GM12872 (cell line): Measurements from ENCODE around the gene CPB1.

Experiments used
- TF ChIP-seq, protein P1 (sequence below): IDR thresholded peaks from 3 replicates; pipeline ENCODE4 v1.5.1; 2011; ENCODE audit warnings: low read depth, mild to moderate bottlenecking, low read length, moderate library complexity; ENCODE audit not compliant: insufficient read depth

CPB1 gene

DNA sequence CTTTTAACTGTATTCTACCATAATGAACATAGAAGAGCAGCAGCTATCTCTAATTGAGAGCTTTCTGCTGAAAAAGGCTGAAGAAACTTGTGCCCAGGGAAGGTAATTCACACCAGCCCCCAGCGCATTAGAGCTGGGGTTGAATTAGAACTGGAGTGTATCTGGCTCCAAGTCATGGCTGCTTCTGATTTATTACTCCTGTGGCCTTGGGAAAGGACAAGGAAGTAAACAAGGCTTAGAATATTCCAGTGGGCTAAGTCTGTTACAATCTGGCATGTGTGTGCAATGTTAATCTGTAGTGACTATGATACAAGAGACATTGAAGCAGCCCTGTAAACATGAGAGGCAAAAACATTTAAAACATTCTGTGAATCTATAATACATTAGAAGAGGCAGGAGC lies 55.6 kb downstream of the CPB1 start:
- TF ChIP-seq, protein P1, sequence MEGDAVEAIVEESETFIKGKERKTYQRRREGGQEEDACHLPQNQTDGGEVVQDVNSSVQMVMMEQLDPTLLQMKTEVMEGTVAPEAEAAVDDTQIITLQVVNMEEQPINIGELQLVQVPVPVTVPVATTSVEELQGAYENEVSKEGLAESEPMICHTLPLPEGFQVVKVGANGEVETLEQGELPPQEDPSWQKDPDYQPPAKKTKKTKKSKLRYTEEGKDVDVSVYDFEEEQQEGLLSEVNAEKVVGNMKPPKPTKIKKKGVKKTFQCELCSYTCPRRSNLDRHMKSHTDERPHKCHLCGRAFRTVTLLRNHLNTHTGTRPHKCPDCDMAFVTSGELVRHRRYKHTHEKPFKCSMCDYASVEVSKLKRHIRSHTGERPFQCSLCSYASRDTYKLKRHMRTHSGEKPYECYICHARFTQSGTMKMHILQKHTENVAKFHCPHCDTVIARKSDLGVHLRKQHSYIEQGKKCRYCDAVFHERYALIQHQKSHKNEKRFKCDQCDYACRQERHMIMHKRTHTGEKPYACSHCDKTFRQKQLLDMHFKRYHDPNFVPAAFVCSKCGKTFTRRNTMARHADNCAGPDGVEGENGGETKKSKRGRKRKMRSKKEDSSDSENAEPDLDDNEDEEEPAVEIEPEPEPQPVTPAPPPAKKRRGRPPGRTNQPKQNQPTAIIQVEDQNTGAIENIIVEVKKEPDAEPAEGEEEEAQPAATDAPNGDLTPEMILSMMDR, result no peak

- TF ChIP-seq, protein P1, result no peak
Observed at GRCh38 chr3:148884261-148884660, 56.6 kb downstream of the CPB1 start.

DNA sequence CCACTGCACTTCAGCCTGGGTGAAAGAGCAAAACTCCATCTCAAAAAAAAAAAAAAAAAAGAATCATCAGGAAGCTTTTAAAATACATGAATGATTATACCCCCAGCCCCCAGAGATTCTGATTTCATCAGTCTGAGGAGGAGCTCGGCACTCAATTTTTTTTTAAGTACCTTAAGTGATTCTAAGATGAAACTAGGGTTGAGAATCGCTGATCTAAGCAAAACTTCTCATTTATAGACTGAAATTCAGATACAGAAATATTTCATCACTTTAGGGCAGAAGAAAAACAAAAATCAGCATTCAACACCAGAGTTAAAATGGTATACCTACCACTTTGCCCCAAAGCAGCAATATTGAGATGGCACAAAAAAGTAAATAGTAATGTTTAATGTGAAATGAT lies 62.2 kb downstream of the CPB1 start:
- TF ChIP-seq, protein P1, result no peak

DNA sequence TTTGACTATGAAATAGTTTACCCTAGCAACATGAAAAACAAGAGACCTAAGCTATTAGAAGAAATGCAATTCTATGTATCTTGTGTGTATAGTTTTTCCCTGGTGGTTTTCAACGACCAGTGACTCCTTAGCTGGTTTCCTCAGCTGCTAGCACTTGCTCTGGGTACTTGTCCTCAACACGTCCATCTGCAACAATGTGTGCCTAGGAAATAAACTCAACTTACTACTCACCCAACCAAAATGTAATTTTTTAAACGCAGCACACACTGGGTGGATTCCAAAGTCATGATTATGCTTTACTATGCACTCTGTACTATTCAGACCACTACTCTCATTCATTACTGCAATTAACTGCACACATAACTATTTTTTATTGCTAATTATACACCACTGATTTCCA lies 68.5 kb downstream of the CPB1 start:
- TF ChIP-seq, protein P1, result no peak

DNA sequence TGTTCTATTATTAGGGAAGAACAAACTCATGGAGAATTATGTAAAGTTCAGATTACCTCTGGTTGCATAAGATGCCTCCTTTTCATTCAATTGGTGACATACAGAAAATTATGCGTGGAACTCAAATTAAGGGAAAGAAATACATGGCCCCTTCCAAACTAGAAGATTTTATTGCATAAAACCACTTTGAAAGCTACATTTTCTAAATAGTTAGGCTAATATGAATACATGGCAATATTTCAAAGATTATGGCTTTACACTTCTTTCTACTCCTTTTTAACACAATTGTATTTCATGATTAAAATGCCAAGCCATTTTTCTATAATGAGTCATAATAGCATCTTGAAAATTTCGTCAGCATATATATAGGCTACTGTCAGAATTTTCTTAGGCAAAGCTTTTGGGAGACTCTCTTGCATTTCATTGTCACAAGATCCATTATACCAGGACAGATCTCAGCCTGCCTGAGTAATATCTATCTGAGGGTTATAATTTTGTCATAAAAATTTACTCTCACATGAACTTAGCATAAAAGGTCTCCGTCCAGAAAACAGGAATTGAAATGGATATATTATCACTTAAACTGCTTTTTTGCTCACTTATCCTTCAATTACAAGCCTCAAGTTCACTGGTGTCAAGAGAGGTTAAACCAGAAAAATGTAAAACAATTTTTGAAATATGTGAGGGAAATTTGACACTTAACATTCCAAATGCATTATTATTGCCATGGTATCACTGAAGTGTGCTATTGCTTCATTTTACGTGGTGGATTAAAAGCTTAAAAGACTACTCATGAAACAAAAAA lies 74.6 kb downstream of the CPB1 start:
- TF ChIP-seq, protein P1, result no peak

- TF ChIP-seq, protein P1, result no peak
Observed at GRCh38 chr3:148903022-148903442, 75.4 kb downstream of the CPB1 start.

GRCh38 chr3:148903941-148904340 lies 76.3 kb downstream of the CPB1 start:
- TF ChIP-seq, protein P1, result no peak
